ENCODE measurements around the gene STARD7. TPM values are rescaled to one million over a fixed set of nuclear protein-coding genes. Genes with fewer than 3 reads are reported as not detected.

STARD7 gene
- total and polyA plus RNA-seq, 10 of the 15 experiments (the other 5 are each of a cell fraction or from before 2014, with no cell fraction given): 85.4 to 237 (median 153) TPM

GRCh38 chr2:96140941-96141623, 67.5 kb downstream of the STARD7 start (continued):
- TF ChIP-seq ZBTB11 (CRISPR knock-in tag; IDR thresholded peaks at IDR 0.05) (peak; percentile 50), MLLT1 (IDR thresholded peaks at IDR 0.05) (peak; percentile 14; the same call in 1 of the 2 replicates), RCOR1 (conservative IDR thresholded peaks at IDR 0.05; ENCODE audit: low read depth, low read length) (no peak), CHD1 (IDR thresholded peaks at IDR 0.05; ENCODE audit: low read depth, low read length) (no peak), RAD21 (IDR thresholded peaks at IDR 0.05; ENCODE audit: insufficient read depth, low read depth, low read length) (no peak), SIN3A (IDR thresholded peaks at IDR 0.05; ENCODE audit: low read depth, low read length) (no peak), KAT2A (conservative IDR thresholded peaks at IDR 0.05; ENCODE audit: control insufficient read depth, low read depth, low read length) (no peak), ETV6 (conservative IDR thresholded peaks at IDR 0.05 in 1 of 2, IDR thresholded peaks at IDR 0.05 in 1 of 2; ENCODE audit: borderline replicate concordance in 1 of 2, low read depth in 1 of 2) (no peak), ELK1 (IDR thresholded peaks at IDR 0.05; ENCODE audit: low read depth, low read length) (no peak), MAX (IDR thresholded peaks at IDR 0.05; ENCODE audit: low read depth, low read length) (no peak), NFXL1 (IDR thresholded peaks at IDR 0.05; ENCODE audit: borderline replicate concordance) (no peak), ZNF207 (IDR thresholded peaks at IDR 0.05; ENCODE audit: borderline replicate concordance) (no peak), EP300 (IDR thresholded peaks at IDR 0.05; ENCODE audit: borderline replicate concordance in 1 of 2, control insufficient read depth in 1 of 2, low read depth in 2 of 2, low read length in 2 of 2) (no peak), NFIC (IDR thresholded peaks at IDR 0.05; ENCODE audit: low read depth, low read length) (no peak), GABPA (IDR thresholded peaks at IDR 0.05; ENCODE audit: low read depth) (no peak), ZNF384 (IDR thresholded peaks at IDR 0.05; ENCODE audit: borderline replicate concordance, low read depth, low read length) (no peak), USF2 (IDR thresholded peaks at IDR 0.05; ENCODE audit: borderline replicate concordance, low read depth, low read length) (no peak)

All from GM12878 (cell line).